Effector CD4-positive, alpha-beta T cell (primary cell): ENCODE results near the gene TPPP.
"Not testable (repeated sequence)": the region's sequence is repeated elsewhere in the genome, so short reads cannot be mapped to it uniquely, and the experiment has no call there.

Source experiments
- DNase-seq: peaks from one replicate; pipeline ENCODE4 v3.0.0-alpha.2; 2020

TPPP gene

DNA sequence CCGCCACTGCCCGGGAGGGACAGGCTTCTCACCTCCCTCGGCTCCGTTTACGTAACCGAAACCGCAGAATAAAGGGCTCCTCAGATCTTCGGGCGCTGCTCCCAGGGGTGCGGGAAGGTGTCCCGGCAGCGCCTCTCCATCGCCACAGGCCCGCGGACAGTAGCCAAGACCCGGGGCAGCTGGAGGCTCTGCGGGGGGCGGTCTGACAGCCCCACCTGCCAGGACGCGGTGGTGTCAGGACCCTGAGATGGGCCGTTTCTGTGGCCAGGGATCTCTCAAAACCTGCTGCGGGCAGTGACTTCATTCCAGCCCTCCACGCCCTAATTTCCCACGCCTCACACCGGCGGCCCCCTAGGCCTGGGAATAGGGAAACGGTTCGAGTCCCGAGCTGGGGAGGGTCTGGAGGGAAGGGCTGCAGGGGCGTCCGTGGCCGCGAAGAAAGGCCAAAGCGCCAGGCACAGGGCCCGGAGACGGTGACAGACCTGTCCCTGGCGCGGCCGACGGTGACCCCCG is 567 bp downstream of the TPPP start:
- not testable (repeated sequence) for DNase-seq

DNA sequence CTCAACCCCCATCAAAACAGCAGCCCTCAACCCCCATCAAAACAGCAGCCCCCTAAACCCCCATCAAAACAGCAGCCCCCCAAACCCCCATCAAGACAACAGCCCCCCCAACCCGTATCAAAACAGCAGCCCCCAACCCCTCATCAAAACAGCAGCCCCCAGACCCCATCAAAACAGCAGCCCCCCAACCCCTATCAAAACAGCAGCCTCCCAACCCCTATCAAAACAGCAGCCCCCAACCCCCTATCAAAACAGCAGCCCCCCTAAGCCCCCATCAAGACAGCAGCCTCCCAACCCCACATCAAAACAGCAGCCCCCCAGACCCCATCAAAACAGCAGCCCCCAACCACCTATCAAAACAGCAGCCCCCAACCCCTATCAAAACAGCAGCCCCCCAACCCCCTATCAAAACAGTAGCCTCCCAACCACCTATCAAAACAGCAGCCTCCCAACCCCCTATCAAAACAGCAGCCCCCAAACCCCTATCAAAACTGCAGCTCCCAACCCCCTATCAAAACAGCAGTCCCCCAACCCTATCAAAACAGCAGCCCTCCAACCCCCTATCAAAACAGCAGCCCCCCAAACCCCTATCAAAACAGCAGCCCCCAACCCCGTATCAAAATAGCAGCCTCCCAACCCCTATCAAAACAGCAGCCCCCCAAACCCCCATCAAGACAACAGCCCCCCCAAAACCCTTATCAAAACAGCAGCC is 1.2 kb downstream of the TPPP start:
- DNase-seq, result no peak

DNA sequence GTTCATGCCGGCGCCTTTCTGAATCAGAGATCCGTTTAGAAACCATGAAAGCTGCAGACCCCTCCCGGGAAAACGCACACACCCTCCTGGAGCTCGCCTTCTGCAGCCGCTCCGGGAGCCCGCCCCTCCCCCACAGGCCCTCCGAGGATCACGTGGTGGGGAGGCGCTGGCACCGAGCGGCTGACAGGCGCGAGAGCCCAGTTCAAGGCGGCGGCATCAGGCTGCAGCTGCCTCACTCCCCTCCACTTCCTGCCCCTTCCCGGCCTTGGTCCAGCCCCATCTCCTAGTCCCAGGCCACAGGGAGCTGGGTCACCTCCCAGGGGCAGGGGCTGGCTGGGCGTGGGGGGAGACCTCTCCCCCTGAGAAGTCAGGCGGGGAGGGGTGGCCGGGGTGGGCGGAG is 2.1 kb downstream of the TPPP start:
- DNase-seq, result not testable (repeated sequence)

DNA sequence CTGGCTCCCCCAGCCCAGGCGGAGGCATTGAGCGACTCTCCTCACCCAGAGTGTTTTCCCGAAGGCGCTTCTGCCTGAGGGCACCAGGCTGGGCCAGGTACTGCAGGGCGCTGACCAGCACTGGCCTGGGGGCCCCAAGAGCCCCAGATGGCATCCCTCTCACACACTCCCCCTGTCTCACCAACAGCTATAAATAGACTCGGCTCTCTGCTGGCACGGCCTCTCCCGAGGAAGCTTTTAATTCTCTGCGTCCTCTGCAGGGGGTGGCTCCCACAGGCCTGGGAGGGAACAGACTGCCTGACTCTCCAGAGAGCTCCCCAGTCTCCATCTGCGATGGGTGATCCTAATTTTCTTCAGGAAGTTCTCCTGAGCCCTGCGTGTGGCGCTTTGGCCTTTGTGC is 2.9 kb downstream of the TPPP start:
- not testable (repeated sequence) for DNase-seq

DNA sequence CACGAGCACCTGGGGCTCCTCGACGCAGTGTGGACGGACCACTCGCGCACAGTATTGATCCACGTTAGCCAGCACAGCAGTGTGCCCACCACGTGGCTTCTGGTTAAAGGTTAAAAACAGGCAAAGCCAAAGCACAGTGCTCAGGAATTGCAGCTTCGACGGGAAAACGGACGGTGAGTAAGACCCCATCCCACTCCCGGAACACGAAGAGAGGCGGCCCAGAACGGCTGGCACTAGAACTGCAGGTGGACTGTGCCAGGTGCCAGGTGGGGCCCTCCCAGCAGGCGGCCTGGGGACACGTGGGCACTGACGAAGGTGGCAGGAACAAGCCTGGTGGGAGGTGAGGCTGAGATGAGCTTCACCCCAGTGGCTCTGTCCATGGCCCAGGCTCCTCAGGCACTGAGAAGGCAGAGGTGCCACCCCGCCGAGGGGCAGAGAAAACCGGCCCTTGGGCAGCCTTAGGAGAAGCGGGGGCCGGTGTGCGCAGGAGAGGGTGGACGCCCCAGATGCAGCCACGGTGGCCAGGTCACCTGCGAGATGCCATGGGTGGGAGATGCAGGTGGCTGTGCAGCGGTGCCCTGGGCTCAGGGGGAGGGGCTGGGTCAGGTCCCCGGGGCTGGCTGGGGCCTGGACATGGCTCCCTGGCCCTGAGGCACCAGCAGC is 4.7 kb downstream of the TPPP start:
- not testable (repeated sequence) for DNase-seq

DNA sequence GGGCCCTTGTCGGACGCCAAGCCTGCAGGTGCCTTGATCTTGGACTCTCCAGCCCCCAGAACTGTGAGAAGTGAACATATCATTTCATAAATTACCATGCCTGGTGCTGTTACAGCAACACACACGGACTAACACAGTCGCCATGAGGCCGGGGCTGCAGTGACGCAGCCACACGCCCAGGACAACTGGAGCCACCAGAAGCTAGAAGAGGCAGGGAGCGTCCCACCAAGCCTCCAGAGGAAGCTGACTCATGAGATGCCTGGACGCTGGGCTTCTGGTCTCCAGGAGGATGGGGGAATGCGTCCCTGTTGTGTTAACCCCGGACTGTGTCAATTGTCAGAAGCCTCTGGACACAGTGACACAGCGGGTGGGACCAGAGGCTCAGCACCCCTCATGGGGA is 6.2 kb downstream of the TPPP start:
- DNase-seq, result not testable (repeated sequence)

DNA sequence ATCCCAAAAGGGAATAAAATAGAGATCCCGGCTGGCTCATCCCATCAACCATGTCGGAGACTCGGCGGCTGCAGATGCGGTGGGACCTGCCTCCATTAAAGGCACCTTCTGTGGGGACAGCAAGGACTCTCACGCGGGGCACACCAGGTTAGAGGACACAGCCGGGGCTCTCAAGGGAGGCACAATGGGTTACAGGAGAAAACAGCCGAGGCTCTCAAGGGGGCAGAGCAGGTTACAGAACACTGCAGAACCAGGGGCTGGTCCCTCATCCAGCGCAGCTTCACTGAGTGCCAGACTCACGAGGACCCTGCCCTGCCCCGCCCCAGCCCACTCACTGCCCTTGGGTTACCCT is 7.0 kb downstream of the TPPP start:
- not testable (repeated sequence) for DNase-seq

DNA sequence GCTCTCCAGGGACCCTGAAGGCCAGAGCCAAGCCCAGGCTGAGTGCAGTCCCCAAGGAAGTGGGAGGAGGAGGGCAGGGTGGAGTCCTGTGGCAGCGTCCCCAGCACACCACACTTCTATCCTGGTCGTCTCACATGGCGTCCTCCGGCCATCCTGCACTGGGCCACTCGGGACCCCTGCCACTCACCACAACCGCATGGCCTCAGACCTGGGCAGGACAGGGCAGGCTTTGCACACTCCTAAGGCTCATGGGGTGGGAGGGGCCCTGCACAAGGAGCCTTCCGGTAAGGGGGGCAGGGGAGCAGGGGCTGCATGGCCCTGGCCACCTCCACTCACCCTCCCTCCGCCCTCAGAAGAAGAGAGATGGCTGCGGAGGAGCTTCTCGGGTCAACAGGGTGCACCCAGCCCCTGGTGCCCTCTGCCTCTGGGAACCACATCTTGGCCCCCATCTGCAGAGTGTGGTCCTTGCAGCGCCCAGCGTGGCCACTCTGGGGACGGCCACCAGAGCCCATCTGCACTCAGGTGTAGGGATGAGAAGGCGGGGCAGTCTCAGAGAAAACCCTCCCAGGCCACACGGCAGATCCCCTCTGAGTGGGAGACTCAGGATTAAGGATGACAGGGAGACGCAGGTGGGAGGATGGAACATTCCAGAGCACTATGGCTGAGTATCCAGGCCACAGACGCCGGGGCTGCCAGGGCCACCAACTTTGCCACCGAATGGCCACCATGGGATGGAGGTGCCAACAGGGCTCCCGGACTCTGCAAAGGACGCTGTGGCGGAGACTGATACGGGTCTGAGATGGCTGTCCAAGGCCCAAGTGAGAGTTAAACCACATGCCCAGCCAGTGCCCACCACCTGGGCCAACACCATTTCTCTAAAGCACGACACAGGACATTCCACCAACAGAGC is 7.6 kb downstream of the TPPP start:
- no peak for DNase-seq

DNA sequence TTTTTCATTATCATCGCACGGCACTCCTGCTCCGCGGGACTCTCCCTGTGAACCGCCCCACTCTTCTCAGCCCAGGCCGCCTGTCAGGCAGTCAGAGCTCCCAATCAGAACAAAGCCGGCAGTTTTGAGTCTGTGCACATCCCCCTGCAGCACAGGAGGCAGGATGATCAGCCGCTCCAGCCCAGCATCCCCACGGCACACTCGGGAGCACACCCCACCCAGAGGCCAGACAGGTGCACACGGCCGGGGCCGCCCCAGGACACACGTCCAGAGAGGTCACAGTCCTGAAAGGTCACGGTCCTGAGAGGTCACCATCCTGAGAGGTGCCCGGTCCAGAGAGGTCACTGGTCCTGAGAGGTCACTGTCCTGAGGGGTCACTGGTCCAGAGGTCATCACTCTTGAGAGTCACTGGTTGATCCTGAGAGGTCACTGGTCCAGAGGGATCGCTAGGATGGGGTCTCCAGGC is 8.4 kb downstream of the TPPP start:
- DNase-seq, result no peak

DNA sequence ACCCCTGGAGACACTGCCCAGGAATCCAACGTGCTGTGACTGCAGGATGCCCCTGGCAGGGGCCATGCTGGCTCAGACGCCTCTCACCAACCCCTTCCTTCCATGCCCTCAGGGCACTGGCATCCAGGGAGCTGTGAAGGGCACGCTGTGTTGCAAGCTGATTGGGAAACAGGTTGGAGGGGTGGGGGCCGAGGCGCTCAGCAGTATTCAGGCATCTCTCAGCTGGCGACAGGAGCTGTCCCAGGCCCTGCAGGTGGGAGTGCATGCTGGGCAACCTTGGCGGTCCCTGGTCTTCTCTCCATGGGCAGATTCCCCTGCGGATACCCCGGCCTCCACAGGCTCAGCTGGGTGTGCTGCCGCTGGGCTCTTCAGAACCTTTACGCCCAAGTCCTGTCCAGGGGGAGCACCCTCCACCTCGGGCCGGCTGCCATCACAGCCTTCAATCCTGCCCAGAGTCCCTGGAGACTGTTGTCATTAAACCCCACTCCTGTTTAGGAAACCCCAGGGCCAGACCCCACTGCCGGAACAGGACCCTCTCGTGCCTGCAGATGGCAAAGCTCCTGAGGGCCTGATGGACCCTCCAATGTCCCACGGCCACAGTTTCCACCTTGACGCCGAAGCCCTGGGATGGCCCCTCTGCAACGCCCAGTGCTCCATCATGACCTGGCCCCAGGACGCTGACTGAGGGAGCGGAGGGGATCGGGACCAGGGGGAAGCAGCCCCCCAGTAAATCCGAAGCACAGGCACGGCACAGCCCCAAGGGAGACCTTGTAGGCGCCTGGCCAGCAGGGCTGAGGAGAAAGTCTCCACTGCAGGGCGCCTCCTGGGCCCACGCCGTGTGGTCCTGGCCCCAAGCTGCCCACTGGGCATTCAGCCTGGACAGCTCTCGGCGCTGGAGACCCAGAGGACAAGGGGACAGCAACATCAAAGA is 9.3 kb downstream of the TPPP start:
- DNase-seq, result no peak

DNA sequence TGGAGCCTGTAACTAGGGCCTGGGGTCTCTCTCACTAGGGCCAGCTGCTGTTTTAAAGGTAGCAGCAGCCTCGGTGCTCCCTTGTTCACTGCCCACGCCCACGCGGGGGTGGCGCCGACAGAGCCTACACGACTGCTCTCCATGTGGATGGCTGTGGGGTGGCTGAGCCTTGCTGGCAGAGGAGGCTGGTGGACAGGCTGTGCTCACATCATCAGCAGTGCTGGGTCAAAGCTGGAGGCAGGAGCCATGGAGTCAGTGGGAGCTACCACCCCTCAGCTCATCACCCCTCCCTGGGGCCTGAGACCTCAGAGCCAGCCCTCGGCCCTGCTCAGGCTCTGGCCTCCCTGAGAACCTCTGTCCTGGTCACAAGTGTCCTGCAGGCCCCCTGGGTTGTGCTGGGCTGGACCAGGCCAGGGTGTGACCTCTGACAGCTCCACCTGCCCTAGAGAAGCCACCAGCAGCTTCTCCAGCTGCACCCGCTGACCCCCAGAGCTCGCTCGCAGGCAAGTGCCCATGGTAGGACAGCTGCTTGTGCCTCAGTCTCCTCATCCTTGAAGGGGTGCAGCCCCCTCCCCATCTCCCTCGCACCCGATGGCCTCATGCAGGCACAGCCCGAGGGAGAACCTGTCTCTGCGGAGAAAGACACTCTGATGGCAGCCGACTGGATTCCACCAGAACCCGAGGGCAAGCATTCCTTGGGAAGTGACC is 10.3 kb downstream of the TPPP start:
- not testable (repeated sequence) for DNase-seq

DNA sequence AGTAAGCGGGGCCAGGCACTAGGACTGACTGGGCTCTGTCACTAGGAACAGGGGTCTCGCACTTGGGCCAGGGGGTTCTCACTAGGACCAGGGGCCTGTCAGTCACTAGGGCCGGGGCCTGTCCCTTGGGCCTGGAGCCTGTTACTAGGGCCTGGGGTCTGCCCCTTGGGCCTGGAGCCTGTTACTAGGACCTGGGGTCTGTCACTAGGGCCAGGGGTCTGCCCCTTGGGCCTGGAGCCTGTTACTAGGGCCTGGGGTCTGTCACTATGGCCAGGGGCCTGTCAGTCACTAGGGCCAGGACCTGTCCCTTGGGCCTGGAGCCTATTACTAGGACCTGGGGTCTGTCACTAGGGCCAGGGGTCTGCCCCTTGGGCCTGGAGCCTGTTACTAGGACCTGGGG is 10.9 kb downstream of the TPPP start:
- DNase-seq, result not testable (repeated sequence)

DNA sequence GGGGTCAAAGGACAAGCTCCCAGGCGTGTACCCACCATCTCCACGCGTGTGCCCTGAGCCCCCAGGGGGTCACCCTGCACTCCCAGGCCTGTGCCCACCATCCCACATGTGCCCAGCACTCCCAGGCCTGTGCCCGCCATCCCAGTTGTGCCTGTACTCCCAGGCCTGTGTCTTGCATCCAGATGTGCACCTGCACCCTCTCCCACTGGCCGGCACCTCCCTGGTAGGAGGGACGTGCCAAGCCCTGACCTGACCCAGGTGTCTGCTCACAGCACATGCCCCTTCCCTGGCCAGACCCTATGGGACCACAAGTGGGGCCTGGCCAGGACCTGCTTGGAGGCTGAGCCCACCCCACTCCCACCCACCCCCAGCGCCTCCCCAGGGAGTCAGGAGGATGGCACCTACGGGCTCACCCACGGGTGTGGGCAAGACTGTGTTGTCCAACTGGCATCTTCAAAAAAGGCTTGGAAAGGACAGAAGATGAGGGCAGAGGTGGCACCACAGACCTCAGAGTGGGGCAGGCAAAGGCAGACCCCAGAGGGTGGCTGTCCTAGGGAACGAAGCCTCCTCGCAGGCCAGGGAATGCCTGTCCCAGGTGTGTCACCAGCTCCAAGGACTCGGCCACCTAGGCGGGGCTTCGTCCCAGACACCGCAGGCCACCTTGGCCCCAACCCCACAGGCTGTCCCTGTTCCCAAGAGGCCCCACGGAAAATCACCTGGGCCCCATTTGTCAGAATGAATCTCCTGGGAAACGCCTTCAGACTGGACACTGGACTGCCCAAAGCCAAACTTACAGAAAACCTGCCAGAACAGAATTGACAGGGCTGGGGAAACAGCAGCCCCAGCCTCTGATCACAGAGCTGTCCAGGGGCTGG is 11.6 kb downstream of the TPPP start:
- not testable (repeated sequence) for DNase-seq

DNA sequence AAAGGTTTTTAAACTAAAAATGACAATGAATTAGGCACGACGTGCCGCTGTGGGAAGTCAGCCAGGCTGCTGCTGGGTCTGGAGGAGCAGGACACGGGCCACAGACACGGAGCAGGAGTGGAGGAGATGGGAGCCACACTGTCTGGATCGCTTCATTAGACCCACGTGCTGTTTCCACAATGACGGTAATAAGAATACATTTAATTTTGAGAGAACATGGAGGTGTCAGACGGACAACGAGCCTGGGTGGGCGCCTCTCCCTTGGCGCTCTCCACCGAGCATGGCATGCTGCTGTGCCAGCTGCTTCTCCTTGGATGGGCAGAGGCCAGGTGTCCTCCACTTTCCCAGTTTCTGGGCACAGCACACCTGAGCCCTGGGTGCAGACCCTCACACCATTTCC is 12.3 kb downstream of the TPPP start:
- not testable (repeated sequence) for DNase-seq

DNA sequence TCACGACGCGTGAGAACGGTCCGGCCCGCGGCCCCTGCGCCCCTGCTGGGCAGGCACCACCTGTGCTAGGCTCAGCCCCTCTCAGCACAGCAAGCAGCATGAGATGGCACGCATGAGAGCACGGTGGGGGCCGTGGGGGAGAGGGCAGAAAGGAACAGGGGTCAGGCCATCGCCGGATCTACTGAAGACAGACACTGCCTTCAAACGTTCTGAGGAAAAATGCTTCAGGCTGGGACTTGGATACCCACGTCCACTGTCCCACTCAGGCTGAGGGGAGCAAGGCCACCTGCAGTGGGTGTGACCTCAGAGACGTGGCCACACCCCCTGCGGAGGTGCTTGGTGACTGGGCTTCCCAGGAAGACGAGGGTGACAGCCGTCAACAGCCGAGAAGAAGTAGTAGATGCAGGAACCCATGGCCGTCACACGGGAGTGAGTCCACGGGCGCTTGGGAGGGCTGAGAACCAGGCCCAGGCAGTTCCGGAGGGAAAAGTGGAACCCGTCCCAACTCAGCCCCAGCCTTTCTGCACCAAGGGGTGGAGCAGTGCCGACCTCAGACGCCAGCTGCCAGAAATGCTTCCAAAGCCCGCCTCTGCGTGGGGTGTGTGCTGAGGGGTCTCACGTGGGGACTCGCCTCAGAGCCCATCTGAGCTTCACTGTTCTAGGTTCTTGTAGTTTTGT is 12.9 kb downstream of the TPPP start:
- DNase-seq, result not testable (repeated sequence)

DNA sequence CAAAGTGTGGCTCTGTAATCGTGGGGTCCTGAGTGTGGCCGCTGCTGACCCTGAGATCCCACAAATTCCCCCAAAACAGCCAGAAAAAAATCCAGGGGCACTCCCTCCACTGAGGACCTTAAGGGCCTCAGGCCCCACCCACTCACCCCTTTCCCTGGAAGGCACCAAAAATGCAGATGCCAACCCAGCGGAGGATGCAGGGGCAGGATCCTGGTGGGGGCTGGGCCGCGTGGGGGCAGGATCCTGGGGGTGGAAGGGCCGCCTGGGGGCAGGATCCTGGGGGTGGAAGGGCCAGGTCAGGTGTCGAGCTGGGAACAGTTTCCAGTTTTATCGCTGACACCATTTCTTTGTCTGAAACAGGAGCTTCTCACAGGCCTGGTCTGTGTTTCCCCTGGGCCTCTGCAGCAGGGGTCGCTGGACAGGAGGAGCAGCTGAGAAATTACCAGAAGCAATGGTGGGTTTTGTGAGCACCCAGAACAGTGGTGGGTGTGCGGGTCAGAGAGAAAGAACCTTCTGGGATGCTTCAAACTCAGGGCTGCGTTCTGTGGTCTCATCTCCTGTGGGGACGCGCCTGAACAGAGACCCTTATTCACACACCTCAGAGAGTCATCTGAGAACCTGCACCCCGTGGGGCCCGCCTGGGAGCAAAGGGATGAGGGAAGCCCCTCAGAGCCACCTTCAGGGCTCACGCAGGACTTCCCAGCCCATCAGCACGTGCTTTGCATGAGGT is 13.8 kb downstream of the TPPP start:
- DNase-seq, result not testable (repeated sequence)

DNA sequence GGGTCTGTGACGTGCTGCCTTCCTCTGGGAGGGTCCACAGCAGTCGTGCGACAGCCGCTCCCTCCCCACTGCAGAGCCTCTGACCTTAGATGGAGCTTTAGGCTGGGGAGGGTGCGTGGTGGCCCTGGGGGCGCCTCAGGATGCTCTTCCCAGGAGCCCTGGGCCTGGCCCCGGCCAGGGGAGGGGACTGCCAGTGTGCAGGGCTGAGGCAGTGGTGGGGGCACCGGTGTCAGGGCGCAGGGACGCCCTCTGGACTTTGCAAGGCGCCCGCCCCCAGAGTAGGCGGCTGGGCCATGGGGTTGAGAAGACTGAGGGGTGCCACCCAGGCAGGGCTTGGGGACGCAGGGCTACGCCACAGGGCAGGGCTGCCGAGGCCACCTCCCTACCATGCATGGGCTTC is 14.6 kb downstream of the TPPP start:
- not testable (repeated sequence) for DNase-seq

DNA sequence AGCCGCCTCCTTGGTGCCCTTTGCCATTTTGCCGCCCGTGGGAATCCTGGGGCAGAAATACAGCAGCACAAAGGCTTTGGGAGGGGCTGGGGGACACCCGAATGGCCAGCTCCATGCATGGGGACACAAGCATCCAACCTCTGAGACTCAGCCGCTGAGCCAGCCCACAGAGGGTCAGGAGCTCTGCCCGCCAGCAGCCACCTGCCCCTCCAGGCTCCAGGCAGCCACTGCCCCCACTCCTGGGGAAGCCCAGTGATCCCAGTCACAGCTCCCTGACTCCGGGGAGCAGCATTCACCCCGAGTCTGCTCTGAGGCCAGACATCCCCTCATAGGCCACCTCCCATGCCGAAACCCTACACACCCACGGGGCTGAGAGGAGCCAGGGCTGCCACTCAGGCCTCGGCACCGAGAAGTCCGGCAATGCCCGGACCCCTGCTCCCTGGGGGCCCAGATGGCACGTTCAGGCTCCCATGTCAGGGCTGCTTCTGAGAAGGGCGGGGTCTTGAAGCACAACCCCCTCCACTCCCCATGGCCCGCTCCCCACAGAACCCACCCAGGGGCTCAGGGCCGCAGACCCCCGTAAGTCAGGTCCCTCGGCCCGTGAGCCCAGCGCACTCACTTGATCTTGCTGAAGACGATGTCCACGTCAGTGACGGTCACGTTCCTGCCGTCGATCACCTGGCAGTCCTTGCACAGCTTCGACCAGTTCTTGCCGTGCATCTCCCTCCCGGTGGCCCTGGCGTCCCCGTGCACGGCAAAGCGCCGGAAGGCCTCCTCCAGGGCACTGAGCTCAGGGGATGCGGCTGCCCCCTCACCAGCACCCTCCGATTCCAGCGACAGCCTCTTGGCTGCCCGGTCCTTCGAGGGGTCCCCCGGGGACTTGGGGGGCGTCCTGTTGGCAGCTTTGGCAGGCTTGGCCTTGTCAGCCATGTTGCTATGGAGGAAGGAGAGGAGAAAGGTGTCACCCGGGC is 15.7 kb downstream of the TPPP start:
- no peak for DNase-seq
